ENCODE measurements around the gene NAALADL2. TPM values are rescaled to one million over a fixed set of nuclear protein-coding genes. Genes with fewer than 3 reads are reported as not detected.

Gene NAALADL2
- total RNA-seq, 1 donor from 2014 or later: 1.6 TPM

GRCh38 chr3:175274474-175275218 lies 415.5 kb downstream of the NAALADL2 start:
- H3K27me3 Mint-ChIP-seq (ENCODE audit: unreplicated experiment): peaks cover 4% of the 10 kb centered on the region
- peak overlapping the region; percentile 87 for H3K4me3 Mint-ChIP-seq (ENCODE audit: unreplicated experiment)
- DNase-seq: no peak
- TF ChIP-seq CTCF (IDR thresholded peaks at IDR 0.05; ENCODE audit: partially characterized antibody, unreplicated experiment): no peak
- peaks cover 7% of the 10 kb centered on the region for H3K9me3 Mint-ChIP-seq (ENCODE audit: unreplicated experiment)
- H3K27ac Mint-ChIP-seq (ENCODE audit: unreplicated experiment): peak overlapping the region; percentile 96
- H3K36me3 Mint-ChIP-seq (ENCODE audit: unreplicated experiment): no peaks in the 10 kb centered on the region
- peaks cover 25% of the 10 kb centered on the region for H3K4me1 Mint-ChIP-seq (ENCODE audit: low read depth, unreplicated experiment)

DNA sequence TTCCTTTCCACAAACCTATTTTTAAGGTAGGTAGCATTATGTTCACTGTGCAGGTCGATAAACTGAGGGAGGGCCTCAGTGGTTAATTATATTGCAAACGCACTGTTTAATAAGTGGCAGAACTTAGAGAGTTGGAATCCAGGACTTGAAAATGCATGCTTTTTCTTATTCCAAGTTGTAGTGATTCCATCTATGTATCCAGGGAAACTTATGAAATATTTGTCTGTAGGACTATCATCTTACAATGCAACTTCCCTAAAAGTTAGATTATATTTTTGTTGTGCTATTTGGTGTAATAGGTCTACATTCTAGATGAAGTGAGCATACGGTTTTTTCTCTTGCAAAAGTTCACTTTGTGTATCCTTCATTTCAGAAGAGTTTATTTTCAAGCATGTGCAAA lies 419.5 kb downstream of the NAALADL2 start:
- H3K4me3 Mint-ChIP-seq (ENCODE audit: unreplicated experiment): no peak overlapping the region
- no peak overlapping the region for H3K27ac Mint-ChIP-seq (ENCODE audit: unreplicated experiment)
- H3K4me1 Mint-ChIP-seq (ENCODE audit: low read depth, unreplicated experiment): peaks cover 25% of the 10 kb centered on the region
- peaks cover 4% of the 10 kb centered on the region for H3K27me3 Mint-ChIP-seq (ENCODE audit: unreplicated experiment)
- H3K9me3 Mint-ChIP-seq (ENCODE audit: unreplicated experiment): peaks cover 5% of the 10 kb centered on the region
- DNase-seq: no peak
- H3K36me3 Mint-ChIP-seq (ENCODE audit: unreplicated experiment): no peaks in the 10 kb centered on the region
- no peak for TF ChIP-seq CTCF (IDR thresholded peaks at IDR 0.05; ENCODE audit: partially characterized antibody, unreplicated experiment)

- no peak overlapping the region for H3K4me3 Mint-ChIP-seq (ENCODE audit: unreplicated experiment)
- peaks cover 1% of the 10 kb centered on the region for H3K9me3 Mint-ChIP-seq (ENCODE audit: unreplicated experiment)
- peaks cover 18% of the 10 kb centered on the region for H3K4me1 Mint-ChIP-seq (ENCODE audit: low read depth, unreplicated experiment)
- no peak overlapping the region for H3K27ac Mint-ChIP-seq (ENCODE audit: unreplicated experiment)
- no peak for TF ChIP-seq CTCF (IDR thresholded peaks at IDR 0.05; ENCODE audit: partially characterized antibody, unreplicated experiment)
- no peaks in the 10 kb centered on the region for H3K27me3 Mint-ChIP-seq (ENCODE audit: unreplicated experiment)
- no peaks in the 10 kb centered on the region for H3K36me3 Mint-ChIP-seq (ENCODE audit: unreplicated experiment)
- DNase-seq: no peak
Measured at GRCh38 chr3:175279457-175279856, 420.3 kb downstream of the NAALADL2 start.

DNA sequence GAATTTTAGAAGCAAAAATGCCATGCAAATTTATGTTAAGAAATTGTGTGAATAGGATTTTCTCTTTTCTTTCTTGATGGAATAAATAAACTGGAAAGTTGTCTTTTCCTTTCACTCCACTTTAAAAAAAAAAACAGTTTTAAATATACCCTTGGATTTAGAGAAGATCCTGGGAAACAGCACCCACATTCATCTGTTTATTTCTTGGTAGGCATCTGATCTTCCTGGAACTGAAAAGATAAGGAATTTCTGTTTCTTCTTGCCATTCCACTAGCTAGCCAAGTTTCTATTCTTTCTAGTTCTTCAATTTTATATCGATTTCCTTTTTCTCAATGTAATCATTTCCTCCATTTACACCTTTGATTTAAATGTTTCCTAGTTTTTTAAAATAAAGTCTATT lies 420.8 kb downstream of the NAALADL2 start:
- no peak for TF ChIP-seq CTCF (IDR thresholded peaks at IDR 0.05; ENCODE audit: partially characterized antibody, unreplicated experiment)
- no peaks in the 10 kb centered on the region for H3K27me3 Mint-ChIP-seq (ENCODE audit: unreplicated experiment)
- no peaks in the 10 kb centered on the region for H3K36me3 Mint-ChIP-seq (ENCODE audit: unreplicated experiment)
- H3K9me3 Mint-ChIP-seq (ENCODE audit: unreplicated experiment): peaks cover 1% of the 10 kb centered on the region
- no peak overlapping the region for H3K27ac Mint-ChIP-seq (ENCODE audit: unreplicated experiment)
- DNase-seq: no peak
- no peak overlapping the region for H3K4me3 Mint-ChIP-seq (ENCODE audit: unreplicated experiment)
- H3K4me1 Mint-ChIP-seq (ENCODE audit: low read depth, unreplicated experiment): peaks cover 15% of the 10 kb centered on the region

GRCh38 chr3:175287361-175287963 lies 428.3 kb downstream of the NAALADL2 start:
- Mint-ChIP-seq H3K9me3 (ENCODE audit: unreplicated experiment) (no peaks in the 10 kb centered on the region), H3K27ac (ENCODE audit: unreplicated experiment) (no peak overlapping the region), H3K27me3 (ENCODE audit: unreplicated experiment) (no peaks in the 10 kb centered on the region), H3K4me1 (ENCODE audit: low read depth, unreplicated experiment) (peaks cover 6% of the 10 kb centered on the region), H3K36me3 (ENCODE audit: unreplicated experiment) (no peaks in the 10 kb centered on the region), H3K4me3 (ENCODE audit: unreplicated experiment) (no peak overlapping the region)
- no peak for TF ChIP-seq CTCF (IDR thresholded peaks at IDR 0.05; ENCODE audit: partially characterized antibody, unreplicated experiment)
- no peak for DNase-seq

Data from glutamatergic neuron (in vitro differentiated cells).